SU-DHL-6 (cell line): Measurements from ENCODE around the gene NTM.

Experiments
- EZH2phosphoT487 ChIP-seq: fragments of 200-600 bp; sonication (generic), shearing (Covaris generic); conservative IDR thresholded peaks from 2 replicates; pipeline ENCODE4 v1.6.1; 2018; ENCODE audit warnings: mild to moderate bottlenecking, antibody characterized with exemption, low read length, moderate library complexity, mixed read lengths
- TF ChIP-seq, protein P1 (sequence below): fragments of 200-600 bp; sonication (generic); IDR thresholded peaks from one replicate; pipeline ENCODE4 v1.5.1; 2017; ENCODE audit warnings: antibody characterized with exemption, mild to moderate bottlenecking, low read length, moderate library complexity; ENCODE audit not compliant: insufficient read depth, poor library complexity, severe bottlenecking

- TF ChIP-seq, protein P1, sequence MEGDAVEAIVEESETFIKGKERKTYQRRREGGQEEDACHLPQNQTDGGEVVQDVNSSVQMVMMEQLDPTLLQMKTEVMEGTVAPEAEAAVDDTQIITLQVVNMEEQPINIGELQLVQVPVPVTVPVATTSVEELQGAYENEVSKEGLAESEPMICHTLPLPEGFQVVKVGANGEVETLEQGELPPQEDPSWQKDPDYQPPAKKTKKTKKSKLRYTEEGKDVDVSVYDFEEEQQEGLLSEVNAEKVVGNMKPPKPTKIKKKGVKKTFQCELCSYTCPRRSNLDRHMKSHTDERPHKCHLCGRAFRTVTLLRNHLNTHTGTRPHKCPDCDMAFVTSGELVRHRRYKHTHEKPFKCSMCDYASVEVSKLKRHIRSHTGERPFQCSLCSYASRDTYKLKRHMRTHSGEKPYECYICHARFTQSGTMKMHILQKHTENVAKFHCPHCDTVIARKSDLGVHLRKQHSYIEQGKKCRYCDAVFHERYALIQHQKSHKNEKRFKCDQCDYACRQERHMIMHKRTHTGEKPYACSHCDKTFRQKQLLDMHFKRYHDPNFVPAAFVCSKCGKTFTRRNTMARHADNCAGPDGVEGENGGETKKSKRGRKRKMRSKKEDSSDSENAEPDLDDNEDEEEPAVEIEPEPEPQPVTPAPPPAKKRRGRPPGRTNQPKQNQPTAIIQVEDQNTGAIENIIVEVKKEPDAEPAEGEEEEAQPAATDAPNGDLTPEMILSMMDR, result no peak
- TF ChIP-seq EZH2phosphoT487, result no peak
Measured at GRCh38 chr11:132052904-132053303, 682.5 kb downstream of the NTM start.
